Stimulated activated naive CD8-positive, alpha-beta T cell treated with anti-CD3 and anti-CD28 coated beads, Interleukin-15, amount 100 ng/mL, for 72 hours (primary cell): Measurements from ENCODE around the gene IQCH.
A peak's percentile ranks its signal among the peaks of the same experiment; 100 is the strongest.
"Not testable (repeated sequence)": the region's sequence is repeated elsewhere in the genome, so short reads cannot be mapped to it uniquely, and the experiment has no call there.

Experiments used
- ATAC-seq: fragments of 150-1000 bp; cut with Tn5 transposase; 2 replicates; pipeline ENCODE4 v1.10.0; 2021; ENCODE audit warnings: mild to moderate bottlenecking, moderate library complexity
- DNase-seq, 2 donors: peaks; one replicate each; pipeline ENCODE4 v3.0.0; 2021 to 2022
- H3K27ac Mint-ChIP-seq, 2 donors: one replicate each; pipeline ENCODE4 v1.8.0; 2022; ENCODE audit warnings: mild to moderate bottlenecking in 2 of 2, mixed read lengths in 2 of 2, moderate library complexity in 2 of 2
- H3K27me3 Mint-ChIP-seq: one replicate; pipeline ENCODE4 v1.8.0; 2022; ENCODE audit warnings: mixed read lengths
- H3K4me1 Mint-ChIP-seq: one replicate; pipeline ENCODE4 v1.8.0; 2022; ENCODE audit warnings: mild to moderate bottlenecking, mixed read lengths
- H3K4me3 Mint-ChIP-seq, 2 donors: one replicate each; pipeline ENCODE4 v1.8.0; 2022; ENCODE audit warnings: mild to moderate bottlenecking in 2 of 2, mixed read lengths in 2 of 2, moderate library complexity in 1 of 2
- H3K9me3 Mint-ChIP-seq, 2 donors: one replicate each; pipeline ENCODE4 v1.8.0; 2022; ENCODE audit warnings: mixed read lengths in 2 of 2

IQCH gene

GRCh38 chr15:67232591-67232990 is 22.0 kb upstream of the IQCH start:
- no peak overlapping the region for H3K27ac Mint-ChIP-seq
- H3K9me3 Mint-ChIP-seq, result no peaks in the 10 kb centered on the region

DNA sequence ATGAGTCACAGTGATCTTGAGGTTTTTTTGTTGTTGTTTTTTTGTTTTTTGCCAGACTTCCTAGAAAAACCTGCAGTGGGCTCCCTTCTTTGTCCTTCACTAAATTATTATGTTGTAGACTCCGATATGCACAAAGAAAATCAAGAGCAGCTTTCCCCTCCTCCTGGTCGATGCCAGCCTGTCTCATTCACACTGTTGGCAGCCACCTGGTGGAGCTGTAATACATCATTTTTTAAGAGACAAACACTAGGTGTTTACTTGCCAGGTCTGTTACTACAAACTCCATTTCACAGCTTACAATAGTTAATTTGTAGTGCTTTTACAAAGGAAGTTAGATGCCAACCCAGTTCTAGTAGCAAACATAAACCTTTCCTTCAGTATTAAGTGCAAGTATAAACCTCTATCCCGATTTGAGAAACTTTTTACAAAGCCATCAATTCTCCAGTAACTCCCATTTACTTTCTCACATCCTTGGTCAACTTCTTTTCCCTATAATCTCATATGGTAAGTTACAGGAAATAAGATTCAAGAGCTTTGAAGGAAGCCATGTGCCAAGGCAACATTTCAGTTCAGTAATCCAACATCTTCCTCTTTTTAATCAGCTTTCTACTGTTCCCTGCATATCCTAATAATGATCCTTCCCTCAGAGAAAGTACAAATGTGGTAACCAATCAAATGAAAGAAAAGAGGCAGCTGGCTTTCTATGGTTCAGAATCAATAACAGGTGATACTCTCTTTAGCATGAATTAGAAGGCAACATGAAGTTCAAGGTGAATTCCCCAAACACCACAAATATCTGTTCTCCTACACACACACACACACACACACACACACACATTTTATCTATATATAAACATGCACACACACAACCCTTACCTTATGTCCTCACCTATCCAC is 14.1 kb upstream of the IQCH start:
- Mint-ChIP-seq H3K4me1 (peaks cover 47% of the 10 kb centered on the region), H3K27ac (peak overlapping the region; percentile 89 to 97), H3K4me3 (peak overlapping the region; percentile 52 to 74), H3K27me3 (no peaks in the 10 kb centered on the region), H3K9me3 (no peaks in the 10 kb centered on the region)
- ATAC-seq (peak; percentile 70), DNase-seq (no peak)

More at GRCh38 chr15:67232591-67232990, 22.0 kb upstream of the IQCH start:
- no peak overlapping the region for H3K4me3 Mint-ChIP-seq
- ATAC-seq (no peak), DNase-seq (no peak)
- no peaks in the 10 kb centered on the region for H3K27me3 Mint-ChIP-seq
- H3K4me1 Mint-ChIP-seq, result peaks cover 9% of the 10 kb centered on the region

DNA sequence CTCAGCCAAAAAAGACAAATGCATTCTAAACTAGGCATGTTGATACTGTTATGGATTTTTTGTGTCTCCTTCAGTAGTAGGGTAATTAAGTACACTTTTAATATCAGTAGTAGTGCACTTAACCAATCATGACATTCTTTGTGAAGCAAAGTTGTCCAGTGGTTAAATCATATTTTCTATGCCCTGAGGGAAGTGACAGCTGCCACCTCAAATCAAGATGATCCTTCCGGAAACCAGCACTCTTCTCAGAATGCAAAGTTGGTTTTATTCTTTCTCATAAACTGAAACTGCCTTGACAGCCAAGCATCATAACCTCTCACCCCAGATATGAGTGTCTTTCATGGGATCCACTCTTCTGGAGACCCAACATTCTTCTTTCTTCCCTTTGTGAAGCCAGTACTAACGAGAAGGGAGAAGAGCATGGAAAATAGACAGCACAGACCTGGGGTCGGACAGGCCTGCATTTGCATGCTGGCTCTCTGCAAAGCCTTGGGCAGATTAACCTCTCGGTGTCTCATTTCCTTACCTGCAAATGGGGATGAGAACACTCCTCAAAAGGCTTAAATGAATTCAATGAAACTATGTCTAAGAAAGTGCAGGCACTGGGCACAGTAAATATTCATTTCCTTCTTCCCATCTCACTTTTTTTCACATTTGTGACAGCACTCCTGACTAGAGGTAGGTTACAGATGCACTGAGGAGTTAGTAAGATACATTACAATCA is 13.3 kb upstream of the IQCH start:
- H3K4me3 Mint-ChIP-seq, result peak overlapping the region; percentile 52 to 74
- H3K27me3 Mint-ChIP-seq, result no peaks in the 10 kb centered on the region
- peaks cover 47% of the 10 kb centered on the region for H3K4me1 Mint-ChIP-seq
- ATAC-seq (peak; percentile 96), DNase-seq (peak; percentile 10 to 54)
- no peaks in the 10 kb centered on the region for H3K9me3 Mint-ChIP-seq
- peak overlapping the region; percentile 5 to 97 for H3K27ac Mint-ChIP-seq

DNA sequence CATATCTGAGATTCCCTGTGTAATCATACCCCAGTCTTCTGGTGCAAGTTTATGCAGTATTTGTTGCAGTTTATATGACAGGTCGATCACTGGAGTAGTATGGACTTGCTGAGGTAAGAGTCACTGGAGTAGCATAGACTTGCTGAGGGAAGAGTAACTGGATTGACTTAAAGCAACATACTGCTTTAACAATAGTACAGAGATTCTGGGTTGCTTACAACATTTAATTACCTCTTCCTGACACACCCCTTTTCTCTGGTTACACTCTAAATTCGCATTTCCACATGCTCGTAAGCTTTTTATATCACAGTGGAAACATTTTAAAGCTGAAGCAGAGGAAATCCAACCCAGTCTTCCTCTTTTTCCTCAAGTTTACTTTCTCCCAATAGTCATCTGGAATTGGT is 11.9 kb upstream of the IQCH start:
- Mint-ChIP-seq H3K9me3 (peaks cover 0 to 4% of the 10 kb centered on the region in 2 donors), H3K27ac (no peak overlapping the region), H3K4me3 (no peak overlapping the region), H3K4me1 (peaks cover 52% of the 10 kb centered on the region), H3K27me3 (no peaks in the 10 kb centered on the region)
- DNase-seq (no peak), ATAC-seq (no peak)

GRCh38 chr15:67244971-67245478 is 9.6 kb upstream of the IQCH start:
- Mint-ChIP-seq H3K27ac (no peak overlapping the region), H3K27me3 (no peaks in the 10 kb centered on the region), H3K4me1 (peaks cover 58% of the 10 kb centered on the region), H3K9me3 (peaks cover 0 to 4% of the 10 kb centered on the region in 2 donors), H3K4me3 (no peak overlapping the region)
- ATAC-seq (no peak), DNase-seq (no peak)

- H3K4me1 Mint-ChIP-seq, result peaks cover 55% of the 10 kb centered on the region
- ATAC-seq, DNase-seq, H3K27me3 Mint-ChIP-seq, H3K4me3 Mint-ChIP-seq, H3K9me3 Mint-ChIP-seq, H3K27ac Mint-ChIP-seq: not testable (repeated sequence)
These were observed 8.0 kb upstream of the IQCH start for GRCh38 chr15:67246606-67247005.

GRCh38 chr15:67248011-67248505 is 6.5 kb upstream of the IQCH start:
- Mint-ChIP-seq H3K27ac (peak overlapping the region in 1 of 2 donors; percentile 39), H3K9me3 (peaks cover 0 to 4% of the 10 kb centered on the region in 2 donors), H3K4me3 (no peak overlapping the region), H3K4me1 (peaks cover 57% of the 10 kb centered on the region), H3K27me3 (no peaks in the 10 kb centered on the region)
- ATAC-seq, result no peak
- DNase-seq, result no peak

GRCh38 chr15:67249830-67250229 is 4.8 kb upstream of the IQCH start:
- Mint-ChIP-seq H3K27ac (no peak overlapping the region), H3K4me1 (peaks cover 62% of the 10 kb centered on the region), H3K27me3 (no peaks in the 10 kb centered on the region), H3K9me3 (peaks cover 0 to 4% of the 10 kb centered on the region in 2 donors), H3K4me3 (no peak overlapping the region)
- ATAC-seq, result no peak
- no peak for DNase-seq

- DNase-seq (no peak), ATAC-seq (no peak)
- Mint-ChIP-seq H3K9me3 (peaks cover 0 to 4% of the 10 kb centered on the region in 2 donors), H3K27ac (no peak overlapping the region), H3K27me3 (peaks cover 8% of the 10 kb centered on the region), H3K4me1 (peaks cover 66% of the 10 kb centered on the region), H3K4me3 (no peak overlapping the region)
These were observed 3.3 kb upstream of the IQCH start for GRCh38 chr15:67251318-67251717.

- no peaks in the 10 kb centered on the region for H3K9me3 Mint-ChIP-seq
- peak overlapping the region; percentile 53 to 65 for H3K27ac Mint-ChIP-seq
- ATAC-seq (no peak), DNase-seq (no peak)
- H3K4me3 Mint-ChIP-seq, result peak overlapping the region; percentile 97
- peaks cover 11% of the 10 kb centered on the region for H3K27me3 Mint-ChIP-seq
- H3K4me1 Mint-ChIP-seq, result peaks cover 57% of the 10 kb centered on the region
These were observed 1.5 kb upstream of the IQCH start for GRCh38 chr15:67253101-67253500.

GRCh38 chr15:67253549-67254237 is 893 bp upstream of the IQCH start:
- H3K4me1 Mint-ChIP-seq, result peaks cover 53% of the 10 kb centered on the region
- no peaks in the 10 kb centered on the region for H3K9me3 Mint-ChIP-seq
- H3K27me3 Mint-ChIP-seq, result peaks cover 11% of the 10 kb centered on the region
- peak overlapping the region; percentile 97 to 98 for H3K27ac Mint-ChIP-seq
- peak overlapping the region; percentile 97 for H3K4me3 Mint-ChIP-seq
- DNase-seq (no peak), ATAC-seq (no peak)

- DNase-seq (no peak), ATAC-seq (no peak)
- Mint-ChIP-seq H3K9me3 (no peaks in the 10 kb centered on the region), H3K27ac (no peak overlapping the region), H3K27me3 (peaks cover 11% of the 10 kb centered on the region), H3K4me3 (peak overlapping the region; percentile 7 to 57), H3K4me1 (peaks cover 34% of the 10 kb centered on the region)
These were observed 1.5 kb downstream of the IQCH start for GRCh38 chr15:67256051-67256450.

DNA sequence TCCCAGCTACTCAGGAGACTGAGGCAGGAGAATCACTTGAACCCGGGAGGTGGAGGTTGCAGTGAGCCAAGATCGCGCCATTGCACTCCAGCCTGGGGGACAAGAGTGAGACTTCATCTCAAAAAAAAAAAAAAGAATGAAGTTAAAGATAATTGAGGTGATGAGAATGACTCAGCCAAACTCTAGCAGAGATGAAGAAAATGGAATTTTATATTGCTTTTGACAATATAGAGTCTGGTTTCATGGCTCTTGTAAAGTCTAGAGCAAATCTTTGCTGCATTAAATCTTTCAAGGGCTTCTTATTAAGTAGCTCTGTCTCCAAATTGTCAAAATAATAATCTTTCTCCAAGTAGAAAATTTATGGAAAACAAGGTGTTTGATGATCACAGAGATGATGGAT is 3.8 kb downstream of the IQCH start:
- not testable (repeated sequence) for ATAC-seq, H3K9me3 Mint-ChIP-seq, H3K27ac Mint-ChIP-seq, H3K4me3 Mint-ChIP-seq, DNase-seq
- H3K4me1 Mint-ChIP-seq, result peaks cover 11% of the 10 kb centered on the region
- H3K27me3 Mint-ChIP-seq, result peaks cover 11% of the 10 kb centered on the region

- Mint-ChIP-seq H3K27me3 (peaks cover 11% of the 10 kb centered on the region), H3K27ac (no peak overlapping the region), H3K4me3 (no peak overlapping the region), H3K9me3 (no peaks in the 10 kb centered on the region), H3K4me1 (peaks cover 6% of the 10 kb centered on the region)
- ATAC-seq, result no peak
- no peak for DNase-seq
These were observed 4.8 kb downstream of the IQCH start for GRCh38 chr15:67259379-67259778.

GRCh38 chr15:67259806-67260205 is 5.2 kb downstream of the IQCH start:
- Mint-ChIP-seq H3K27ac (no peak overlapping the region), H3K27me3 (peaks cover 11% of the 10 kb centered on the region), H3K4me1 (peaks cover 4% of the 10 kb centered on the region), H3K4me3 (no peak overlapping the region), H3K9me3 (no peaks in the 10 kb centered on the region)
- ATAC-seq (no peak), DNase-seq (no peak)
